Activated CD4-positive, alpha-beta T cell treated with anti-CD3 and anti-CD28 coated beads, Interleukin-2, amount 10 ng/mL, durations not matched to agents 24 days and 14 days (primary cell): Measurements from ENCODE around the gene KLF13. TPM values are rescaled to one million over a fixed set of nuclear protein-coding genes. Genes with fewer than 3 reads are reported as not detected.

Experiments used
- DNase-seq: peaks from one replicate; pipeline ENCODE4 v3.0.0; 2022
- H3K27ac Mint-ChIP-seq: one replicate; pipeline ENCODE4 v1.8.0; 2022; ENCODE audit warnings: mild to moderate bottlenecking, mixed read lengths
- H3K27me3 Mint-ChIP-seq: one replicate; pipeline ENCODE4 v1.8.0; 2022; ENCODE audit warnings: mixed read lengths
- H3K36me3 Mint-ChIP-seq: one replicate; pipeline ENCODE4 v1.8.0; 2022; ENCODE audit warnings: low read depth, mild to moderate bottlenecking, mixed read lengths
- H3K4me1 Mint-ChIP-seq: one replicate; pipeline ENCODE4 v1.8.0; 2021; ENCODE audit warnings: mixed read lengths
- H3K4me3 Mint-ChIP-seq: one replicate; pipeline ENCODE4 v1.8.0; 2022; ENCODE audit warnings: mild to moderate bottlenecking, moderate library complexity, mixed read lengths
- H3K9me3 Mint-ChIP-seq: one replicate; pipeline ENCODE4 v1.8.0; 2021; ENCODE audit warnings: mixed read lengths
- intact Hi-C: fragments of 100-400 bp; cut with micrococcal nuclease; formaldehyde crosslinking; loops from one replicate; pipeline ENCODE4 v1.15.1; 2023
- total RNA-seq: library from RNA; stranded (reverse); gene quantifications from 2 replicates; pipeline ENCODE4 v1.2.3, GENCODE V29; 2022

The KLF13 gene
- total RNA-seq, 1 donor from 2014 or later = 135 TPM

GRCh38 chr15:31403096-31403495 lies 76.5 kb downstream of the KLF13 start:
- H3K9me3 Mint-ChIP-seq = peaks cover 15% of the 10 kb centered on the region
- H3K4me1 Mint-ChIP-seq = peaks cover 45% of the 10 kb centered on the region
- H3K36me3 Mint-ChIP-seq = peaks cover 8% of the 10 kb centered on the region
- no peak overlapping the region for H3K4me3 Mint-ChIP-seq
- no peak overlapping the region for H3K27ac Mint-ChIP-seq
- intact Hi-C loops = no loop called here
- no peak for DNase-seq
- H3K27me3 Mint-ChIP-seq = no peaks in the 10 kb centered on the region

GRCh38 chr15:31403606-31404005 lies 77.0 kb downstream of the KLF13 start:
- Mint-ChIP-seq H3K9me3 (peaks cover 18% of the 10 kb centered on the region), H3K4me1 (peaks cover 41% of the 10 kb centered on the region), H3K36me3 (peaks cover 10% of the 10 kb centered on the region), H3K27me3 (peaks cover 3% of the 10 kb centered on the region), H3K27ac (no peak overlapping the region), H3K4me3 (no peak overlapping the region)
- no peak for DNase-seq
- intact Hi-C loops = no loop called here

- intact Hi-C loops = no loop called here
- H3K27me3 Mint-ChIP-seq = peaks cover 5% of the 10 kb centered on the region
- peaks cover 34% of the 10 kb centered on the region for H3K4me1 Mint-ChIP-seq
- no peak overlapping the region for H3K27ac Mint-ChIP-seq
- H3K9me3 Mint-ChIP-seq = peaks cover 24% of the 10 kb centered on the region
- H3K4me3 Mint-ChIP-seq = peak overlapping the region; percentile 56
- peaks cover 14% of the 10 kb centered on the region for H3K36me3 Mint-ChIP-seq
- no peak for DNase-seq
Measured at GRCh38 chr15:31404345-31404744, 77.7 kb downstream of the KLF13 start.

GRCh38 chr15:31405200-31405920 lies 78.7 kb downstream of the KLF13 start:
- Mint-ChIP-seq H3K36me3 (peaks cover 15% of the 10 kb centered on the region), H3K4me3 (peak overlapping the region; percentile 56), H3K27ac (peak overlapping the region; percentile 89), H3K4me1 (peaks cover 24% of the 10 kb centered on the region), H3K27me3 (peaks cover 6% of the 10 kb centered on the region), H3K9me3 (peaks cover 26% of the 10 kb centered on the region)
- intact Hi-C loops = no loop called here
- DNase-seq = peak; percentile 60

GRCh38 chr15:31407376-31407775 lies 80.7 kb downstream of the KLF13 start:
- intact Hi-C loops = no loop called here
- Mint-ChIP-seq H3K27me3 (peaks cover 8% of the 10 kb centered on the region), H3K36me3 (peaks cover 17% of the 10 kb centered on the region), H3K9me3 (peaks cover 31% of the 10 kb centered on the region), H3K4me1 (peaks cover 21% of the 10 kb centered on the region), H3K4me3 (no peak overlapping the region), H3K27ac (no peak overlapping the region)
- no peak for DNase-seq

- no peak overlapping the region for H3K27ac Mint-ChIP-seq
Measured at GRCh38 chr15:31407851-31408250, 81.2 kb downstream of the KLF13 start.

GRCh38 chr15:31408724-31409123 lies 82.1 kb downstream of the KLF13 start:
- Mint-ChIP-seq H3K27ac (no peak overlapping the region), H3K9me3 (peaks cover 31% of the 10 kb centered on the region), H3K36me3 (peaks cover 17% of the 10 kb centered on the region), H3K27me3 (peaks cover 8% of the 10 kb centered on the region), H3K4me3 (no peak overlapping the region), H3K4me1 (peaks cover 25% of the 10 kb centered on the region)
- intact Hi-C loops = no loop called here
- no peak for DNase-seq

More at GRCh38 chr15:31407851-31408250, 81.2 kb downstream of the KLF13 start:
- H3K27me3 Mint-ChIP-seq = peaks cover 8% of the 10 kb centered on the region
- peaks cover 24% of the 10 kb centered on the region for H3K4me1 Mint-ChIP-seq
- DNase-seq = no peak
- peaks cover 31% of the 10 kb centered on the region for H3K9me3 Mint-ChIP-seq
- intact Hi-C loops = no loop called here
- peaks cover 17% of the 10 kb centered on the region for H3K36me3 Mint-ChIP-seq
- H3K4me3 Mint-ChIP-seq = no peak overlapping the region

GRCh38 chr15:31409171-31409570 lies 82.5 kb downstream of the KLF13 start:
- peaks cover 28% of the 10 kb centered on the region for H3K9me3 Mint-ChIP-seq
- H3K27me3 Mint-ChIP-seq = peaks cover 8% of the 10 kb centered on the region
- DNase-seq = no peak
- no peak overlapping the region for H3K27ac Mint-ChIP-seq
- intact Hi-C loops = no loop called here
- H3K4me3 Mint-ChIP-seq = no peak overlapping the region
- peaks cover 15% of the 10 kb centered on the region for H3K36me3 Mint-ChIP-seq
- H3K4me1 Mint-ChIP-seq = peaks cover 22% of the 10 kb centered on the region

GRCh38 chr15:31412824-31413223 lies 86.2 kb downstream of the KLF13 start:
- intact Hi-C loops = no loop called here
- H3K4me3 Mint-ChIP-seq = no peak overlapping the region
- peaks cover 4% of the 10 kb centered on the region for H3K4me1 Mint-ChIP-seq
- DNase-seq = no peak
- H3K36me3 Mint-ChIP-seq = peaks cover 9% of the 10 kb centered on the region
- H3K27ac Mint-ChIP-seq = no peak overlapping the region
- peaks cover 17% of the 10 kb centered on the region for H3K9me3 Mint-ChIP-seq
- H3K27me3 Mint-ChIP-seq = peaks cover 8% of the 10 kb centered on the region

GRCh38 chr15:31415201-31415600 lies 88.6 kb downstream of the KLF13 start:
- Mint-ChIP-seq H3K4me3 (no peak overlapping the region), H3K27me3 (peaks cover 2% of the 10 kb centered on the region), H3K4me1 (peaks cover 4% of the 10 kb centered on the region), H3K9me3 (peaks cover 14% of the 10 kb centered on the region), H3K36me3 (peaks cover 10% of the 10 kb centered on the region), H3K27ac (no peak overlapping the region)
- intact Hi-C loops = no loop called here
- DNase-seq = no peak

GRCh38 chr15:31419820-31420219 lies 93.2 kb downstream of the KLF13 start:
- peaks cover 13% of the 10 kb centered on the region for H3K36me3 Mint-ChIP-seq
- H3K9me3 Mint-ChIP-seq = peaks cover 13% of the 10 kb centered on the region
- intact Hi-C loops = no loop called here
- H3K4me1 Mint-ChIP-seq = peaks cover 4% of the 10 kb centered on the region
- H3K4me3 Mint-ChIP-seq = no peak overlapping the region
- no peaks in the 10 kb centered on the region for H3K27me3 Mint-ChIP-seq
- H3K27ac Mint-ChIP-seq = no peak overlapping the region
- DNase-seq = no peak

- Mint-ChIP-seq H3K27ac (peak overlapping the region; percentile 25), H3K4me1 (peaks cover 31% of the 10 kb centered on the region), H3K4me3 (no peak overlapping the region), H3K27me3 (no peaks in the 10 kb centered on the region), H3K9me3 (peaks cover 10% of the 10 kb centered on the region), H3K36me3 (peaks cover 4% of the 10 kb centered on the region)
- DNase-seq = no peak
- intact Hi-C loops = no loop called here
Measured at GRCh38 chr15:31427411-31427810, 100.8 kb downstream of the KLF13 start.
